Kidney glomerular epithelial cell (primary cell): Measurements from ENCODE around the gene MSMB.
"Not testable (repeated sequence)": the region's sequence is repeated elsewhere in the genome, so short reads cannot be mapped to it uniquely, and the experiment has no call there.

ENCODE experiments used
- DNase-seq: peaks from one replicate; lab custom pipeline; 2025; lab: John Stamatoyannopoulos, UW

MSMB gene

GRCh38 chr10:46046261-46046660, at the start of gene MSMB:
Gene MSMB (minus strand): TSS chr10:46046269. CDS start chr10:46046237, 32 bp downstream.
- DNase-seq, result no peak

- DNase-seq, result no peak
Observed at GRCh38 chr10:46094931-46095750, 49.1 kb upstream of the MSMB start.

DNA sequence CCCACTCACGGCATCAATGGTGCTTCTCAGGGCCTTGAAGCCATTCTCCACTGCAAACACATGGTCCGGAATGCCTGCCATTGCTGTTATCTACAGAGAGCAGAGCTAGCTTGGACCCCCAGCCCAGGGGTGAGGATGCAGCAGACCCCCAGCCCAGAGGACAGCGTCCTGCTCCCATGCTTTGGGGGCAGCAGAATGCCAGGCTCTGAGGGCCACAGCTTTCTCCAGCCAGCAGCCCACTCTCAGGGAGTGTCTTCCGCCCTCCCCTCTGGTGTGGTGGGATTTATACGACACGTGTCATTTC, 48.1 kb upstream of the MSMB start:
- DNase-seq, result no peak

DNA sequence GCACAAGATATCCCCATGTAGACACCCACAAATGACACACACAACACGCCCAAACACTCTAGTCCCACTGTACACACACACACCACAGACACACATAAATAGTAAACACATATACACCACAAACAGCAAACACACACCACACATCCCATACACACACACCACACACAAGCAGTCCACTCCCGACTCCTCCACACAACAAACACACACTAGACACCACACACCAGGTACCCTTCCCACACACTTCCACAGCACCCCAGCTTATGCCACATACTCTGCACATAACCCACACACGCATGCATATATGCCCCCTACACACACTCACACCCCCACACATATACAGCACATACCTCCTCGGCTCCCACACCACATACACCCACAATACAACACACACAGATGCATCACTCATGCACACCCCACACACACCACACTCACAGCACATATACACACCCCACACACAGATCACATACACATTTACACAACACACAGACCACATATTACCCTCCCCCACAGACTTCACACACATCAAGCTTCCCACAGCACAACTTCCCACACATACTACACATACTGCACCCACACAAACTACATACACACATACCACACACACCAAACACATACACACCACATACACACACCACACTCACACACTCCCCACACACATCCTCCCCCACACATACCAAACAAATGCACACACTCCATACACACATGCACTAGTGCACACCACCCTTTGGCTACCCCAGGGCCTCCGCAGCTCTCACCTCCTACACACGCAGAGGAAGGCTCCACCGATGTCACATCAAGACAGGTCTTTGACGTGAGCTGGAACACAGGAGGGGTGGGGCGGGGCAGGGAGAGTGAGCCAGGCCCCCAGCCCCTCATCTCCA, 47.5 kb upstream of the MSMB start:
- not testable (repeated sequence) for DNase-seq

DNA sequence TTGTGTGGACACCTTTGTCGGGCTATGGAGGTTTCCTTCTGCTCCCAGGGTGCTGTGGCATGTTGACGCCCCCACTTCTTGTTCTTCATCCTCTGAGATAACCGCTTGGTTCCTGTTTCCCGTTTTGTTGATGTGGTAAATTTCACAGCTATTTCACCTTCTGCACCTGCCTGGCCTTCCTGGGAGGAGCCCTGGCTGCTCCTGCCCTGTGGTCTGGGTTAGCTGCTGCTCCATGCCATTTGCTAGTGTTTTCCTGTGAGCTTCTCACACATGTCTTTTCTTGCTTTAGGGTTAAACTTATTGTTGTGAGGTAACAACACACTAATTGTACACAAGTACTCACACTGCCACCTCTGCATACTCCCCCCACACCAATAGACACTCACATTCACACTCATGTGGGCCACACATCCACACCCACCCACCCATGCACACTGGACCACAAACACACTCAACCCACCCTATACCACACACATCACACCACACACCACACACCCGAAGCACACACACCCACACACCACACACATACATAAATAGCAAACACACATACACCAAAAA, 46.5 kb upstream of the MSMB start:
- DNase-seq, result no peak

DNA sequence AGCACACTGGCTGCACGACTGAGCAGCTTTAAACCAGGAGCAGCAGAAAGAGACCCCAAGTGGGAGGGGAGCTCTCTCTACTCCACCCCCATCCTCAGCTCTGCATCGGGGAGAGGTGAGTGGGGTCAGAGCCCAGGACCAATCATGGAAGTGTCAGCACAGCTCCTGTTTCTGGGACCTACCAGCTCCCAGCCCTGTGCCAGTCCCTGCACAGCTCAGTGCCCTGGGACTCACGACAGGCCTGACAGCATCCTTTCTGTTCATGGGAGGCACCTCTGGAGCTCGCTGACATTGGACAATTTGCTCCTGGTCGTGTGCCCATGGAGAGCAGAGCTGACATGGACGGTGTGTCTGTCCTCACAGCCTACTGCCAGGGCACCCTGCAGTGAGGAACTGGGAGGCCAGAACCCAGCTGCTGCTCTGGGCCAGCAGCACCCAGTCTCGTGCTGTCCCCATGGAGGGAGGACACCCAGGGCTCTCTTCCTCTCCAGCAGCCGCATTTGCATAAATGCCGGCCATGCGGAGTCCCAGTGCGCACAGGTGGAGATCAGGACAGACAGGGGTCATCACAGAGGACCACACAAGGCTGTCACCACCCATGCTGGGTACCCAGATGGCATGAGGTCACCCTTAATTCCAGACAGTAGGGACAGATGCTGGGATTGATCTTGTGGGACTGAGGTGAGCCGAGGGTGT, 45.9 kb upstream of the MSMB start:
- no peak for DNase-seq

DNA sequence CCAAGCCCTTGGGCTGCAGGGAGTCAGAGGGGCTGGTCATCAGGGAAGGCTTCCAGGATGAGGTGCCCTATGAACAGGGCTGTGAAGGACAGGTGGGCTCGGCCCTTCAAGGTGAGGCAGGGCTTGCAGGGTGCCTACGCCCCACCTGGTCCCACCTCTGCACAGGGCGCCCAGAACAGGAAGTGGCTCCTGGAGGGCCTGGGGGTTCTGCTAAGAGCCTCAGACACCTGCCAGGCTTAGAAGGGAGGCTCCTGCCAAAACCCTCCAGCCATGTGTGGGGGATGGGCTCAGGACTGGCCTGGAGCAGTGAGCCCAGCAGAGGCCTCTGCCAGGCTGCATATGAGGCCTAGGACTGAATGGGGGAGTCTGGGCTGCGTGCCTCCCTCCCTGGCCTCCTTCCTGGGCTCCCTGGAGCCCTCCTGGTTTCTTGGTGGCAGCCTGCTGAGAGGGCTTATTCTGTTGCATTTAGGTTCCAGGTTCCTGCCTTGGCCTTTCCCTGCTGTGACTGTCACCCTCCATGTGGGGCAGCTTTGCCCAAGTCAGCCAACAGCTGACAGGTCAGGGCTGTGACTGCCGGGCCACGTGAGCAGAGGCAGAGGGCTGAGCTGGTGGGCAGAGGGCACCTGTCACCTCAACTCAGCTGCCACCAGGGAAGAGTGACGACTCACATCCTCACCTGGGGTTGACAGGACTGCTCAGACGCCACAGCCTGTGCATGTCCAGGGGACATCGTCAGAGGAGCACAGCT, 45.2 kb upstream of the MSMB start:
- DNase-seq, result no peak

DNA sequence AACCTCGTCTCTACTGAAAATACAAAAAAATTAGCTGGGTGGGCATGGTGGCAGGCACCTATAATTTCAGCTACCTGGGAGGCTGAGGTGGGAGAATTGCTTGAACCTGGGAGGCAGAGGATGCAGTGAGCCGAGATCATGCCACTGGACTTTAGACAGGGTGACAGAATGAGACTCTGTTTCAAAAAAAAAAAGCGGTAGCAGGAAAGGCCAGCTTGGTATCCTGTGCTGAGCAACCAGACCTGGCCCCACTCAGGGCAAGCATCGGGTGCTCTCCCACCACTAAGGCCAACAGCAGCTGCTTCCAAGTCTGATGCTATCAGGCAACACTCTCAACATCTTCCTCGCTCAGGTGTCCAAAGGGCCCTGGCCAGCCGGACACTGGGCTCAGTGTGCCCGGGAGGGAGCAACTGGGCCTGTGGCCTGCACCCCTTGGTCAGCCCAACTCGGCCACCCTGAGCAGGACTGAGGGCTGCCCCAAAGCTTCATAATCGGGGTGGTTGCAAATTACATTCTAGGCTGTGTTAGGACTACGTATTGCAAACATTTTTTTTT, 44.3 kb upstream of the MSMB start:
- DNase-seq, result no peak

DNA sequence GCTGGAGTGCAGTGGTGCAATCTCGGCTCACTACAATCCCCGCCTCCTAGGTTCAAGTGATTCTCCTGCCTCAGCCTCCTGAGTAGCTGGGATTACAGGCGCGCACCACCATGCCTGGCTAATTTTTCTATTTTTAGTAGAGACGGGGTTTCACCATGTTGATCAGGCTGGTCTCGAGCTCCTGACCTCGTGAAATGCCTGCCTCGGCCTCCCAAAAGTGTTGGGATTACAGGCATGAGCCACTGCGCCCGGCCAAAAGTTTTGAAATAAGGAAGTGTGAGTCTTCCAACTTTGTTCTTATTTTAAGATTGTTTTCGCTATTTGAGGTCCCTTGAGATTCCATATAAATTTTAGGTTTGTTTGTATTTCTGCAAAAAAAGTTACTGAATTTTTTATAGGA, 41.3 kb upstream of the MSMB start:
- not testable (repeated sequence) for DNase-seq

DNA sequence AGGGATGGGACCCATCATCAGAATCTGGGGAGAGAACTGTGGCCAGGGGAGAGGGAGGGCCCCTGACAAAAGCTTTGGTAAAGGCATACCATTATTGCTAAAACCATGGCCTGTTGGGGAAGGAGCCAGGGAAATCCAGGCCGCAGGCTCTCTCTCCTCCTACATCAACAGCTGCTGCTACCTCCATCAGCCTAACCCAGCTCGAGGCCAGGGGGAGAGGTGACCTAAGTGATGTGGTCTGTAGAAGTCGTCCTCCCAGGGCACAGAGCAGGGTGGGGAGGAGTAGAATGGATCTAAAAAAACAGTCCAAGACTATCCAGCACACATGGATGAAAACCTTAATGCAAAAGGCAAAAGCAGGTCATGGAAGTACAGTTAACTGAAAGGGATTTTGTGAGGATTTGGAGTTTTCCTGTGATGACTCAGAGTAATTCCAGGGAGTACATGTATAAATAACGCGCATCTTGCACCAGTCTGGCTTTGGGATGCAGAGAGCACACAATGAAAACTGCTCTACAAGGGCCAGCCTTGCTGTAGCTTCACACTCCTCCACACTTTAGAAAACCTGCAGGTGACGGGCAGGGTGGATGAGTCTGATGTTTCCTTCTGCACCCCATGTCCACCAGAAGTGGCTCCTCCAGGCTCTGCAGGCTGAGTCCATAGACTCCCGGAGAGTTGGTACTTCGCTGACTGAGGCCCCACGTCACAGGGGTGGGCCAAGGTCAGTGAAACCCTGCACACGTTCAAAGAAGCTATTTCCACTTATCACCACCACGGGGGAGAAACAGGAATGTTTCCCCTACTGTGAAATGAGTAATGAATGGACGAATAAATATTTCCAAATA, 38.5 kb upstream of the MSMB start:
- no peak for DNase-seq

DNA sequence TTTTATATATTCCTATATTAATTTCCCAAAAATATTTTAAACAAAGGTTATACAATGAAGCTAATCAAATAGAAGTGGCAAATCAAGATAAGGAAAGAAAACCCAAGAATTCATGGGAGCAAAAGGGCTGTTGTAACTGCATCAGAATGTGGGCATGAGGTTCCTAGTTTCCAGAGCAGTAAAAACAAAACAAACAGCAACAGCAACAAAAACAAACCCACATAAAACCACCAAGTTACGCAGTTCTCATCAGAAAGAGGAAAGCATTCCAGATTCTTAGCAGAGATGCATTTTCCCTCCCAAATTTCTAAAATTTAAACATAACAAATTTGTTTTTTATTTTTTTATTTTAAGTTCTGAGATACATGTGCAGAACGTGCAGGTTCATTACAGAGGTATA, 34.8 kb upstream of the MSMB start:
- peak; percentile 1 for DNase-seq

GRCh38 chr10:46079831-46080585, 33.9 kb upstream of the MSMB start:
- DNase-seq, result no peak

DNA sequence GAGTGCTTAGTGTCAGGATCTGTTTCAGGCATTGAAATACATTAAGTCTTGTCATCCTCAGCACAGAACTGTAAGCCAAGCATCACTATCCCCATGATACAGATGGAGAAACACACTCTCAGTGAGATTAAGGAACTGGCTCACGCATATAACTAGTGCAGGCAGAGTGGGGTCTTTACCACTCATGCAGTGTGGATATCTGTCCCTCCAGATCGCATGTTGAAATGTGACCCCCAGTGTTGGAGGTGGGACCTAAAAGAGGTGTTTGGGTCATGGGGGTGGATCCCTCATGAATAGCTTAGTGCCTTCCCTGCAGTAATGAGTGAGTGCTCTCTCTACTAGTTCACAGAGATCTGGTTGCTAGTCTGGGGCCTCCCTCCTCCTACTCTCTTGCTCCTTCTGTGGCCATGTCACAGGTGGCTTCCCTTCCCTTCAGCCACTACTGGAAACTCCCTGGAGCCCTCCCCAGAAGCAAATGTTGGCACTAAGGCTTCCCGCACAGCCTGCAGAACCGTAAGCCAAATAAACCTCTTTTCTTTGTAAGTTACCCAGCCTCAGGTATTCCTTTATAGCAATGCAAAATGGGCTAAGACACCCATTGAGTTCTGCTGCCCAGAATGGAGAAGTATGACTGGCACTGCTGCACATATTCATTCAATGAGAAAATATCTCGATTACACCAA, 31.8 kb upstream of the MSMB start:
- no peak for DNase-seq

DNA sequence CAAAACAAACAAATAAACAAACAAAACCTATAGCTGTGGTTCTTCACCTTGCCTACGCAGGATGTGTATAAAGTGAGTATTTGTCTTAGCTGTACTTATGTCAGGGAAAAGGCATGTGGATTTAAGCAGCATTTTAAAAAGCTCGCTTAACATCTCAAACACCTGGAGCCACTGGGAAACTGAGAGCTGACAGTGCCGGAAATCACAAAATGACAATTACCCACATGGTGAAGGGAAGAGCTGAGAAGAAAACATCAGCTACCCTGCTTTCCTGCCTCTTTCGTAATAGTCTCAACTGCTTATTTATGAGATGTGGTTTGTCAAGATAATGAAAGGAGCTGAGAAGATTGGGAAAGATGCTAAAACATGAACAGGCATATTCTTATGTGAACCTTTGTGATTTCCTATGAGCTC, 31.1 kb upstream of the MSMB start:
- no peak for DNase-seq

DNA sequence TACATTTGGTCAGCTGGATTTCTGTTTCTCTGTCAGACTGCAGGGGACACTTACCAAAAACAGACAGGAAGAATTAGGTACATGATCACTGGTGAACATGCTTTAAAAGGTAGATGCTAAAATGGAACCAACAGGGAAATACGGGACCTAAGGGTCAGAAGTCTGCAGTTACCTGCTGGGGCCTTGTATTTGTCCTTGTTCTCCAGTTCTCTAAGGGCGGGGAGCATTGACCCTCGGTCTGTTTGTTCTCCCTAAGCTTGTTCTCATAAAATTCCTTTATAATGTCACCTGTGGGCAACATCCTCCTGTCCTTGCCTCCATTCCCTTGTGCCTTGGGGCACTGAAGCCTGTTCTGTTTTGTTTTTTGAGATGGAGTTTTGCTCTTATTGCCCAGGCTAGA, 29.8 kb upstream of the MSMB start:
- no peak for DNase-seq

GRCh38 chr10:46074196-46074946, 28.3 kb upstream of the MSMB start:
- DNase-seq, result no peak

- no peak for DNase-seq
Observed at GRCh38 chr10:46073564-46073963, 27.5 kb upstream of the MSMB start.

DNA sequence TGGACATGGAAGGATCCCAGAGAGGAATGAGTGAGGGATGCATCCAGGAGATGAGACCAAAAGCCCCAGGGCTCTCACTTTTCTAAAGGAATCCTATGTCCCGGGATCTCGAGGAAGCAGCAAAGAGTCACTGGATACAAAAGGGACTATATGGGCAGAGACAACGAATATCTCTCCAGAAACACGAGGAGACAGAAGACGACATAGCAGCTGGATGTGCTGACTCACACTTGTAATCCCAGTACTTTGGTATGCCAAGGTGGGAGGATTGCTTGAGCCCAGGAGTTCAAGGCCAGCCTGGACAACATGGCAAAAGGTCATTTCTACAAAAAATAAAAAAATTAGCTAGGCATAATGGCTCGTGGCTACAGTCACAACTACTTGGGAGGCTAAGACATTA, 24.7 kb upstream of the MSMB start:
- no peak for DNase-seq
